COLO829 (cell line): ENCODE measurements around the gene ALDH1B1.
A peak's percentile ranks its signal among the peaks of the same experiment; 100 is the strongest.

Experiments used
- DNase-seq: peaks from one replicate; pipeline ENCODE4 v3.0.0; 2012; ENCODE audit warnings: low spot score

Gene ALDH1B1

DNA sequence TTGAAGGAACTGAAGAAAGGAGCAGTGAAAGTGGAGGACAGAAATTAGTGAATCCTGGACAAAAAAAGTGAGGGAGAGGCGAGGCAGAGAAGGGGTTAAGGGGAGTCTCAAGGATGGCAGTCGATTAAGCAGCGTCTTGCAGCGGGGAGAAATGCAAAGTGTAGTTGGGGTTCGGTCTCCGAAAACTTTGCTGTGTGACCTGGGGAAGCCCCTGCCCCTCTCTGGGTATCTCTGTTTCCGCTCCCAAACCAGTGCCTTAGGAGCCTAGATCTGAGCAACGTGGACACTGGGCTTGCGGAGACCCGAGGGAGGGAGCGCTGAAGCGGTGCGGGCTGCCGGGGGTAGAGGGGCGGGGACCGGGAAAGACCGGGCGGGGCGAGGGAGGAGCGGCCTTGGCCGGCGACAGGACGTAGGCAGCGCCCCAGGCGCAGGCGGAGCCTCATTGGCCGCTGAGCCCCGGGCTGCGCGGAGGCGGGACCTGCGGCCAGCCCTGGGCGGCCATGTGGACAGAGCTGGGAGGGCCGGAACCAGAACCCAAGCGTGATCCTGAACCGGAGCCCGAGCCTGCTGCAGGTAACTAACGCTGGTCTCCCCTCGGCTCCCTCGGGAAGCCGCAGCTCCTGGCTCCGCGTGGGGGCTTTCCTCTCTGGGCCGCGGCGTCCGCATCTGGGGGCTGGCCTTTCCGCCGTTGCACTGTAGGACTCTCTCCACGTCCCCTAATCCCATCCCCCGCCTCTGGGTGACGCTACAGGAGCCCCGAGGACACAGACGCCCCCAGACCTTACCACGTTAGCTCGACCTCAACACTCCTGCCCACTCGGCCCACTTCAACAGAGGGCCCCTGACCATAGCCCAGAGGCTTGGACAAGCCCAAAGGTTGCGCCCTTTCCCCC, at the start of gene ALDH1B1:
Gene ALDH1B1 (plus strand): TSS at position 468 of the 893 bp plus-strand sequence. CDS start 3,047 bp downstream, outside the sequence.
- DNase-seq, result peak; percentile 91

DNA sequence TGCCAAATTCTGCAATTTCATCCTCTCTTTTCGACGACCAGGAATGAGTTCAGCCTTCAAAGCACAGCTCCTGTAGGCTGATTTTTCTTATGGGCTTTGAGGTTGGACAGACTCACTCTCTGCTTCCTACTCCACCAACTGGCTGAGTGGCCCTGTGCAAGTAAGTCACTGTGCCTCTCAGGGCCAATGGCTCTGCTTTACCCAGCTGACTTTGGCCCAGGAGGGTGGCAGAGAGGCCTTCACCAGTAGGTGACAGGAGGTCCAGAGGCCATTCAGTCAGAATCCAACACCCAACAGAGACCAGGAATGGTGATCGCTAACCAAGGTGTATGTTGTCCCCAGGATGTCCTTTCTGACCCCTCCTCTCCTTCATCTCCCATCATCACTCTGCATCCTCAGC, 49.5 kb upstream of the ALDH1B1 start:
- no peak for DNase-seq

DNA sequence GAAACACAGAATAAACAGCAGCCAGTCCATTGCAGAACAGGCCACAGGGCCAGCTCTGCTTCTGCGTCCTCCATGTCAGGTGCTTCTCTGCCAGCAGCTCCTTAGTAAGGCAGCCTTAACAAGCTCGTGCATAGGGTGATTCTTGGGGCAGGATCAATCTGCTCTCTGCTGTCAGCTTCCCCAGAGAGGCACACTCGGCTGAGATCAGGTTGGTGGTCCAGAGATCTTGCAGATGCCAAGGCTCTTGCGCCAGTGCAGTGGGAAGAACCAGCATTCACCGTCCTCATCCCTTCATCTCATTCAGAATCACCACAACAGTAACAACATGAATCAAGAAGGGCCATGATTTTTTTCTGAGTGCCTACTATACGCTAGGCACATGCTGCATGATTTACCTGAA, 49.0 kb upstream of the ALDH1B1 start:
- no peak for DNase-seq

DNA sequence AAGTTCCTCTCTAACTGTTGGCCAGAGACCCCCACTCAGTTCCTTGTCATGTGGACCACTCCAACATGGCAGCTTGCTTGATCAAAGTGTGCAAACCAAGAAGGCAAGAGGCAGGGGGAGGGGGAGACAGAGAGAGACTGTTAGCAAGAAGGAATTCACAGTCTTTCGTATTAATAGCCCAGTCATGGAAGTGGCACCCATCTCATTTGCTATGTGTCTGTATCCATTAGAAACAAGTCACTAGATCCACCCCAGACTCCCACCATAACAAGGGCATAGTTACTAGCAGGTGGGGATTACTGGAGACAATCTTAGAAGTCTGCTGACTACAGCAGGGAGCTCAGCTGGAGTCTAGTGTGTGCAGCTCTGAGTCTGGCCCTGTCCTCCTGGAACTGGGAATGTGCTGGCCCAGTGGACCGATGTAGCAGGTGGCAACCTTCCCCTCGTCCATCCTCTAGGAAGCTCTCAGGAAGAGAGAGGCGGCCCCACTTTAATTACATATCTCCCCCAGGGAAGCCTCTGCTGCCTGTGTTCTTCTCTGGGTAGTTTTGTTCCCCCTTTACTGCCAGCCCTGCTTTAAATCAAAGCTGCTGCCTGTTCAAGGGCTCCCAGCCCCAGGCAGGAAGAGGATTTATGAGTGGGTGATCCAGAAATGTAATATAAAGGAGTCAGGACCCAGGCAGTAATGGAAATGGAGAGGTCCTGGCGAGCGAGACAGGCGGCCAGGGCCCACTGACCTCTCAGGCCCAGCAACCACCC, 47.8 kb upstream of the ALDH1B1 start:
- DNase-seq, result no peak

GRCh38 chr9:38345851-38346755, 46.4 kb upstream of the ALDH1B1 start:
- no peak for DNase-seq

GRCh38 chr9:38346811-38347210, 45.7 kb upstream of the ALDH1B1 start:
- no peak for DNase-seq

GRCh38 chr9:38347271-38347671, 45.2 kb upstream of the ALDH1B1 start:
- no peak for DNase-seq

DNA sequence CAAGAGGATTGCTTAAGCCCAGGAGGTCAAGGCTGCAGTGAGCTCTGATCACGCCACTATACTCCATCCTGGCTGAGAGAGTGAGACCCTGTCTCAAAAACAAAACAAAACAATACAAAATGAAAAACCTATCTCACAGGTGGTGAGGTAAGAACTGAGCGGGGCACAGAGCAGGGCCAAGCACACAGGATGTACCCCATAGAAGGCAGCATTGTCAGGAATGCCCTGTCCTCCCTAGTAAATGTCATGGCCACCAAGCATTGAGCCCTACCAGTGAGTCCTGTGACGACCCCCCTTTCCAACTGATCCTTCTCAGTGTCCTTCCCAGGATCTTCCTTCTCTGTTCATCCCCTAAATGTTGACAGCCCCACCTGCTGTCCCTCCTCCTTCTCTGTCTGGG, 44.6 kb upstream of the ALDH1B1 start:
- DNase-seq, result no peak

- no peak for DNase-seq
These were observed 42.0 kb upstream of the ALDH1B1 start for GRCh38 chr9:38350529-38350928.

DNA sequence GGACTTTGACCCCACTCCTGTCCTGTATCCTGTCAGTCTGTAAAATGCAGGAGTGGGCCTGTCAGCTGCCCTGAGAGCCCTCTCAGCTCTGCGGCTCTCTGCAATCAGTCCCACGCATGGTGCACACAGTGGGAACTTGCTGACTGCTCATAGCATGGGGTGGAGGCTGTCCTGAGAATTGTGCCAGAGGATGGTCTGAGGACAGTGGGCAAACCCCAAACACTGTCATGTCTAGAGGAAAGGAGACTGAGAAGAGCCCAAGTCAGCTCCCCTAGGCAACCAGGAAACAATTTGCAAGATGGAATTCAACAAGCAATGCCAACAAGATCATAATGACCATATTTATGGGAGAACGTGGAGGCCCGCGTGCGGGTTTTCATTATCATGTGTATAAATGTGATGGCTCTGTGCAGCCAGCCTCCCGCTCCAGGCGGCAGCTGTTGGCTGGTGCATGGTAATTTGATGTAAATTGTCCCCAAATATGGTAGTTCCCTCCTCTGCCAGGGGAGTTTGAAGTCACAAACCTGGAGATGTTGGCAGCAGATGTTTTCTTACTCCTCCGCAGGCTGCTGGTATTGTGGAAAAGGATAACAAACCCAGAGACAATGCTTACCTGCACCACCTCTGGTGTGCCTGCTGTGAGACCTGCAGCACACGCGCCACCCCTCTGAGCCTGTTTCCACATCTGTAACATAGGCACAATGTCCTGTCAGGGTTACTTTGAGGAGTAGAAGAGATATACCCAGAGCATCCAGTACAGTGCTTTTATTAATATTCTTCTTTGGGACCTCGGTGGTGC, 39.8 kb upstream of the ALDH1B1 start:
- no peak for DNase-seq

GRCh38 chr9:38355115-38355514, 37.4 kb upstream of the ALDH1B1 start:
- DNase-seq, result no peak

- no peak for DNase-seq
These were observed 36.9 kb upstream of the ALDH1B1 start for GRCh38 chr9:38355517-38356120.

DNA sequence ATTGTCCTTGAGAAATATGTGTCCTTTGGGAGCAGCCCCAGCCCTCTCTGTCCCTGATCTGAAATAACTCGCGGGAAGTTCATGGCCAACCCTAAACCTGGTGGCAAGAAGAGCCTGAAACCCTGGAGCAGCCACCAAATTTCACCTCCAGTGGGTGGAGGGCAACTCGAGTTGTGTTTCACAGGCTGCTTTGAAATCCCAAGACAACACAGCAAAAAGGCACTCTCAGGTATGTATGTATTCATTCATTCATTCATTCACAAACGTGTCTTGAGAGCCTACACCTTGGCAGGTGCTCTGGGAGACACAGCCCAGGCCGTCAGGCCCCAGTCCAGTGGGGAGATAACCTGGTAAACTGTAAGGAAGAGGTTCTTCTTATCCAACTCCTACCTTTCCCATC, 35.7 kb upstream of the ALDH1B1 start:
- no peak for DNase-seq

- DNase-seq, result no peak
These were observed 35.0 kb upstream of the ALDH1B1 start for GRCh38 chr9:38357350-38358114.

DNA sequence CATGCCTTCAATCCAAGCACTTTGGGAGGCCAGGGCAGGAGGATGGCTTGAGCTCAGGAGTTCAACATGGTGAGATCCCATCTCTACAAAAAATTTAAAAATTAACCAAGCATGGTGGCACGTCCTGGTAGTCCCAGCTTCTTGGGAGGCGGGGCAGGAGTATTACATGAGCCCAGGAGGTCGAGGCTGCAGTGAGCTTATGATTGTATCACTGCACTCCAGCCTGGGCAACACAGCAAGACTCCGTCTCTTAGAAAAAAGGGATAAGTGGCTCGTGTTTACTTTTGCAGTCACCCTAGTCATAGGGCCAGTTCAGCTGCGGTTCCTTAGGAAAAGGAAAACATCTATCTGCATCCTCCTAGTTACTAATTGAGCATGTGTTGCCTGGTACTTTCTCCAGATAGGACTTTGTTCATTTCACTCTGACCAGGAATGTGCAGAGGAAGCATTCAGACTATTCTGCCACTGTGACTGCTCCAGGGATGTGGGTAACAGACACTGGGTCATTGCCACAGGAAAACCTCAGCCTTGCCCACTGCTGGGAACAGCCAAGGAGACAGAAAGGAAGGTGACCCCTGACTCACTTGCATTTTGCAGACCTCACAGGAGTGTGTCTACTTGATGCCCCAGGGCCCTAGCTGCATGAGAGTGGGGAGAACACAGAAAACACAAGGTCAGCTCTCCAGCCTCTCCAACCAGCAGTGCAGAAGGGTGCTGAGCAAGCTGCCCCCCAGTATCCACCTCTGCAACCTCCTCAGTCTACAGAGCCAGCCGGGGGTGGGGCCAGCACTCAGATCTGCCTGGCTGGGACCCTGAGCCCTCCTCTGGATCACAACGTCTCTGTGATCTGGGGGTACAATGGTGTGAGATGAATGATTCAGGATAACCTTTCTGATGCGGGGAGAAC, 33.9 kb upstream of the ALDH1B1 start:
- DNase-seq, result no peak

DNA sequence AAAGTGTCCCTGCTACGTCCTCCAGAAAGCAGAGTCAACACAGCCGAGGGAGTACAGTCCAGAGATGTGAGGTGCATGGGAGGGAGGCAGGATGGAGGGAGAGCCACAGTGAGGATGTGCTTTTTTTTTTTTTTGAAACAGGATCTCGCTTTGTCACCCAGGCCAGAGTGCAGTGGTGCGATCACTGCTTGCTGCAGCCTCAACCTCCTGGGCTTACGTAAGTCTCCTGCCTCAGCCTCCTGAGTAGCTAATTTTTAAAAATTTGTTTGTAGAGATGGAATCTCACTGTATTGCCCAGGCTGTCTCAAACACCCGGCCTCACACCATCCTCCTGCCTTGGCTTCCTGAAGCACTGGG, 33.2 kb upstream of the ALDH1B1 start:
- DNase-seq, result no peak

- DNase-seq, result no peak
These were observed 32.7 kb upstream of the ALDH1B1 start for GRCh38 chr9:38359689-38360385.

GRCh38 chr9:38360839-38361472, 31.5 kb upstream of the ALDH1B1 start:
- no peak for DNase-seq
